NCI-H128 (cell line): ENCODE results near the gene TFCP2.

Experiments
- DNase-seq: peaks from one replicate; lab custom pipeline; 2025; ENCODE audit not compliant: unreplicated experiment; lab: John Stamatoyannopoulos, UW

The TFCP2 gene

GRCh38 chr12:51047655-51048540, 125.0 kb downstream of the TFCP2 start, which contains the start of gene LETMD1:
TSS of gene LETMD1 (plus strand) at chr12:51048327. CDS start at chr12:51048357, 30 bp downstream.
- peak; percentile 97 for DNase-seq
